ENCODE results near the gene ARHGAP4.

Gene ARHGAP4

DNA sequence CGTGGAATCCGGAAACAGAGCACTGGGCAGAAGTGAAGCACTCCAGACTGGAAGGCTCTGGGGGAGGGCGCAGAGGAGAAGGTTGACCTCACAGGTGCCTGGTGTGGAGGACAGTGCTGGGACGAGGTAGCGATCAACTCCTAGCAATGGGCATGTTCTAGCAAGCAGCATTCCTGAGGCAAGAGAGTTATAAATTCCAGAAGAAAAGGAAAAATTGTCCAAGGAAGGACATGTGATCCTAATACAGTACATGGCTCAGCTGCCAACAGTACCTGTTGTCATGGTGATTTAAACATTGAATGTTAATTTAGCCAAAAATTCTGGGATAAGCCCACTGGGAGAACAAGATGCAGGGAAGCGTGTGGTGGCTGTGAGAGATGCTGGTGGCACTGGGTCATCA lies 8.2 kb downstream of the ARHGAP4 start:
- Histone ChIP-seq H4K8ac (ENCODE audit: low read depth, low read length) (no peak overlapping the region), H3K18ac (ENCODE audit: low read length) (no peak overlapping the region), H3K9me3 (replicated peaks in 1 of 2; ENCODE audit: control insufficient read depth in 2 of 2, insufficient read depth in 1 of 2, low read depth in 1 of 2, low read length in 2 of 2) (no peaks in the 10 kb centered on the region), H2BK5ac (ENCODE audit: low read length) (no peak overlapping the region), H2BK15ac (ENCODE audit: low read length) (no peak overlapping the region), H3K4me2 (ENCODE audit: insufficient read depth, low read length, poor library complexity, severe bottlenecking) (no peak overlapping the region), H3K36me3 (replicated peaks in 1 of 2; ENCODE audit: control insufficient read depth in 2 of 2, insufficient read depth in 2 of 2, low read length in 2 of 2) (no peaks in the 10 kb centered on the region), H3K27ac (replicated peaks; ENCODE audit: low read length) (no peak overlapping the region), H2AK5ac (ENCODE audit: low read depth, low read length) (no peak overlapping the region), H3K4me3 (ENCODE audit: low read length in 2 of 2) (no peak overlapping the region), H3K9ac (ENCODE audit: low read depth, low read length, poor library complexity) (no peak overlapping the region), H3K23ac (ENCODE audit: low read depth, low read length, poor library complexity) (no peak overlapping the region), H3K14ac (ENCODE audit: low read length) (no peak overlapping the region), H2BK120ac (ENCODE audit: low read depth, low read length) (no peak overlapping the region), H2BK12ac (ENCODE audit: low read length) (no peak overlapping the region), H4K91ac (ENCODE audit: low read depth, low read length, poor library complexity) (no peak overlapping the region), H3K79me1 (ENCODE audit: low read depth, low read length) (no peaks in the 10 kb centered on the region), H3K4ac (ENCODE audit: low read length) (no peak overlapping the region), H3K4me1 (ENCODE audit: control insufficient read depth in 2 of 2, insufficient read depth in 1 of 2, low read depth in 1 of 2, low read length in 2 of 2) (peaks cover 0 to 11% of the 10 kb centered on the region in 2 donors), H2AFZ (ENCODE audit: low read length) (no peak overlapping the region), H3K27me3 (ENCODE audit: control insufficient read depth in 3 of 3, insufficient read depth in 3 of 3, low read depth in 1 of 3, low read length in 3 of 3) (peaks cover 0 to 63% (median 0%) of the 10 kb centered on the region in 3 experiments)
- WGBS, 2 donors (ENCODE audit: extremely low coverage in 2 of 2, insufficient read length in 2 of 2, insufficient replicate concordance in 1 of 2) = no CpG with 5 or more reads among the region's 6 CpGs
- DNase-seq (ENCODE audit: low spot score) = no peak

- Histone ChIP-seq H3K9me3 (replicated peaks in 1 of 2; ENCODE audit: control insufficient read depth in 2 of 2, insufficient read depth in 1 of 2, low read depth in 1 of 2, low read length in 2 of 2) (no peaks in the 10 kb centered on the region), H3K36me3 (replicated peaks in 1 of 2; ENCODE audit: control insufficient read depth in 2 of 2, insufficient read depth in 2 of 2, low read length in 2 of 2) (no peaks in the 10 kb centered on the region), H3K4ac (ENCODE audit: low read length) (no peak overlapping the region), H3K14ac (ENCODE audit: low read length) (no peak overlapping the region), H3K9ac (ENCODE audit: low read depth, low read length, poor library complexity) (no peak overlapping the region), H3K4me2 (ENCODE audit: insufficient read depth, low read length, poor library complexity, severe bottlenecking) (no peak overlapping the region), H2BK5ac (ENCODE audit: low read length) (no peak overlapping the region), H3K27ac (replicated peaks; ENCODE audit: low read length) (no peak overlapping the region), H2BK12ac (ENCODE audit: low read length) (no peak overlapping the region), H2AK5ac (ENCODE audit: low read depth, low read length) (no peak overlapping the region), H3K27me3 (ENCODE audit: control insufficient read depth in 3 of 3, insufficient read depth in 3 of 3, low read depth in 1 of 3, low read length in 3 of 3) (peaks cover 0 to 41% (median 0%) of the 10 kb centered on the region in 3 experiments), H2BK120ac (ENCODE audit: low read depth, low read length) (no peak overlapping the region), H3K4me1 (ENCODE audit: control insufficient read depth in 2 of 2, insufficient read depth in 1 of 2, low read depth in 1 of 2, low read length in 2 of 2) (peaks cover 2 to 4% of the 10 kb centered on the region in 2 donors), H4K91ac (ENCODE audit: low read depth, low read length, poor library complexity) (no peak overlapping the region), H3K4me3 (ENCODE audit: low read length in 2 of 2) (no peak overlapping the region), H2BK15ac (ENCODE audit: low read length) (no peak overlapping the region), H3K79me1 (ENCODE audit: low read depth, low read length) (no peaks in the 10 kb centered on the region), H4K8ac (ENCODE audit: low read depth, low read length) (no peak overlapping the region), H3K23ac (ENCODE audit: low read depth, low read length, poor library complexity) (no peak overlapping the region), H3K18ac (ENCODE audit: low read length) (no peak overlapping the region), H2AFZ (ENCODE audit: low read length) (no peak overlapping the region)
- WGBS, 2 donors (ENCODE audit: extremely low coverage in 2 of 2, insufficient read length in 2 of 2, insufficient replicate concordance in 1 of 2) = no CpG with 5 or more reads among the region's 17 CpGs
- DNase-seq (ENCODE audit: low spot score) = no peak
Measured at GRCh38 chrX:153913701-153914100, 12.4 kb downstream of the ARHGAP4 start.

DNA sequence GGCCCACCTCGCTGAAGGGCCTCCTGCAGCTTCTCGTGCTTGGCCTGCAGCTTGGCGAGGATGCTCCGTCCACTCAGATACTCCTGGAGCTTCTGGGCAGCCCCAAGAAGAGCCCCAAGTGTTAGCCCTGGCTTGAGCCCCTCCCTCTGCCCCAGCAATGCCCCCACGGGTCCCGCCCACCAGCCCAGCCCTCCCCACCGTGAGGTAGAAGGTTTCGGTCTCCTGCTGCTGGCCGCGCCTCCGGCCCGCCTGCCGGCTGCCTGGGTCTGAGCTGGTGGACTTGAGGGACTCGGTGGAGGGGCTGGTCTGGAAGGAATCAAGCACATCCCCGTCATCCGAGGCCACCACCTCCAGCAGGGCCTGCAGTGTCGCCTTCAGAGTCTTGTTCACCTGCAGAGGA lies 12.9 kb downstream of the ARHGAP4 start:
- H3K27ac ChIP-seq (replicated peaks; ENCODE audit: low read length) = no peak overlapping the region
- no peaks in the 10 kb centered on the region for H3K36me3 ChIP-seq (replicated peaks in 1 of 2; ENCODE audit: control insufficient read depth in 2 of 2, insufficient read depth in 2 of 2, low read length in 2 of 2)
- H3K79me1 ChIP-seq (ENCODE audit: low read depth, low read length) = no peaks in the 10 kb centered on the region
- WGBS, 2 donors (ENCODE audit: extremely low coverage in 2 of 2, insufficient read length in 2 of 2, insufficient replicate concordance in 1 of 2) = no CpG with 5 or more reads among the region's 17 CpGs
- no peak overlapping the region for H3K18ac ChIP-seq (ENCODE audit: low read length)
- H3K4me3 ChIP-seq (ENCODE audit: low read length in 2 of 2) = no peak overlapping the region
- H2BK5ac ChIP-seq (ENCODE audit: low read length) = no peak overlapping the region
- no peak overlapping the region for H2AFZ ChIP-seq (ENCODE audit: low read length)
- H3K4me2 ChIP-seq (ENCODE audit: insufficient read depth, low read length, poor library complexity, severe bottlenecking) = no peak overlapping the region
- no peak for DNase-seq (ENCODE audit: low spot score)
- no peaks in the 10 kb centered on the region for H3K9me3 ChIP-seq (replicated peaks in 1 of 2; ENCODE audit: control insufficient read depth in 2 of 2, insufficient read depth in 1 of 2, low read depth in 1 of 2, low read length in 2 of 2)
- no peak overlapping the region for H3K23ac ChIP-seq (ENCODE audit: low read depth, low read length, poor library complexity)
- H4K91ac ChIP-seq (ENCODE audit: low read depth, low read length, poor library complexity) = no peak overlapping the region
- H3K4me1 ChIP-seq (ENCODE audit: control insufficient read depth in 2 of 2, insufficient read depth in 1 of 2, low read depth in 1 of 2, low read length in 2 of 2) = peaks cover 2 to 4% of the 10 kb centered on the region in 2 donors
- H2BK12ac ChIP-seq (ENCODE audit: low read length) = no peak overlapping the region
- H3K14ac ChIP-seq (ENCODE audit: low read length) = no peak overlapping the region
- no peak overlapping the region for H3K4ac ChIP-seq (ENCODE audit: low read length)
- no peak overlapping the region for H2BK15ac ChIP-seq (ENCODE audit: low read length)
- no peak overlapping the region for H2BK120ac ChIP-seq (ENCODE audit: low read depth, low read length)
- H3K27me3 ChIP-seq (ENCODE audit: control insufficient read depth in 3 of 3, insufficient read depth in 3 of 3, low read depth in 1 of 3, low read length in 3 of 3) = peaks cover 0 to 37% (median 0%) of the 10 kb centered on the region in 3 experiments
- no peak overlapping the region for H2AK5ac ChIP-seq (ENCODE audit: low read depth, low read length)
- H4K8ac ChIP-seq (ENCODE audit: low read depth, low read length) = no peak overlapping the region
- no peak overlapping the region for H3K9ac ChIP-seq (ENCODE audit: low read depth, low read length, poor library complexity)

GRCh38 chrX:153911798-153912197 lies 14.3 kb downstream of the ARHGAP4 start:
- no peak overlapping the region for H2BK12ac ChIP-seq (ENCODE audit: low read length)
- H3K4me3 ChIP-seq (ENCODE audit: low read length in 2 of 2) = no peak overlapping the region
- H3K18ac ChIP-seq (ENCODE audit: low read length) = no peak overlapping the region
- no peak overlapping the region for H3K14ac ChIP-seq (ENCODE audit: low read length)
- WGBS, 2 donors (ENCODE audit: extremely low coverage in 2 of 2, insufficient read length in 2 of 2, insufficient replicate concordance in 1 of 2) = no CpG with 5 or more reads among the region's 6 CpGs
- no peak overlapping the region for H2BK120ac ChIP-seq (ENCODE audit: low read depth, low read length)
- no peak overlapping the region for H3K27ac ChIP-seq (replicated peaks; ENCODE audit: low read length)
- H3K4me1 ChIP-seq (ENCODE audit: control insufficient read depth in 2 of 2, insufficient read depth in 1 of 2, low read depth in 1 of 2, low read length in 2 of 2) = peaks cover 2 to 4% of the 10 kb centered on the region in 2 donors
- no peak overlapping the region for H3K4me2 ChIP-seq (ENCODE audit: insufficient read depth, low read length, poor library complexity, severe bottlenecking)
- H4K91ac ChIP-seq (ENCODE audit: low read depth, low read length, poor library complexity) = no peak overlapping the region
- H3K23ac ChIP-seq (ENCODE audit: low read depth, low read length, poor library complexity) = no peak overlapping the region
- DNase-seq (ENCODE audit: low spot score) = no peak
- H4K8ac ChIP-seq (ENCODE audit: low read depth, low read length) = no peak overlapping the region
- H2BK15ac ChIP-seq (ENCODE audit: low read length) = no peak overlapping the region
- H2BK5ac ChIP-seq (ENCODE audit: low read length) = no peak overlapping the region
- no peaks in the 10 kb centered on the region for H3K9me3 ChIP-seq (replicated peaks in 1 of 2; ENCODE audit: control insufficient read depth in 2 of 2, insufficient read depth in 1 of 2, low read depth in 1 of 2, low read length in 2 of 2)
- no peak overlapping the region for H2AK5ac ChIP-seq (ENCODE audit: low read depth, low read length)
- H2AFZ ChIP-seq (ENCODE audit: low read length) = no peak overlapping the region
- peaks cover 0 to 36% (median 0%) of the 10 kb centered on the region in 3 experiments for H3K27me3 ChIP-seq (ENCODE audit: control insufficient read depth in 3 of 3, insufficient read depth in 3 of 3, low read depth in 1 of 3, low read length in 3 of 3)
- no peaks in the 10 kb centered on the region for H3K36me3 ChIP-seq (replicated peaks in 1 of 2; ENCODE audit: control insufficient read depth in 2 of 2, insufficient read depth in 2 of 2, low read length in 2 of 2)
- no peaks in the 10 kb centered on the region for H3K79me1 ChIP-seq (ENCODE audit: low read depth, low read length)
- no peak overlapping the region for H3K9ac ChIP-seq (ENCODE audit: low read depth, low read length, poor library complexity)
- H3K4ac ChIP-seq (ENCODE audit: low read length) = no peak overlapping the region
